HG02840 (cell line): Measurements from ENCODE around the gene LCN1.

Experiments used
- ATAC-seq: cut with Tn5 transposase; IDR thresholded peaks from one replicate; pipeline ENCODE4 v1.9.1; 2021; ENCODE audit warnings: mild to moderate bottlenecking, moderate library complexity, moderate number of reproducible peaks; ENCODE audit not compliant: unreplicated experiment, low FRiP score

Gene LCN1

DNA sequence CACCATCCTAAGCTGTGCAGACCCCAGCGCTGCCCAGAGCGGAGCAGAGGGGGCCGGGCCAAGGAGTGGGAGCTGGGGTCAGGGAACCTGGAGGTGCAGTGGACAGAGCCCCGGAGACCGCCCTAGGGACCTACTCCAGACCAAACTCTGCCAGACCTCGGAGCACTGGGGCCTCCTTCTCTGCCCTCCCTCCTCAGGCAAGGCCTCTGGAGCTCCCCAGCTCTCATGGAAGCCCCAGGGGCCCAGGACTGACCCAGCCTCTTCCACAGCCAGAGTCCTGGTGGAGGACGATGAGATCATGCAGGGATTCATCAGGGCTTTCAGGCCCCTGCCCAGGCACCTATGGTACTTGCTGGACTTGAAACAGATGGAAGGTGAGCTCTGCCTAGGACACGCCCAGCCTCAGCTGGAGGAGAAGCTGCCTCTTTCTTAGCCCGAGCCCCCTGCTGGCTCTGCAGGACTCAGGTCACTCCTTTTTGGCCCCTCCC is 43.9 kb downstream of the LCN1 start:
- no peak for ATAC-seq

DNA sequence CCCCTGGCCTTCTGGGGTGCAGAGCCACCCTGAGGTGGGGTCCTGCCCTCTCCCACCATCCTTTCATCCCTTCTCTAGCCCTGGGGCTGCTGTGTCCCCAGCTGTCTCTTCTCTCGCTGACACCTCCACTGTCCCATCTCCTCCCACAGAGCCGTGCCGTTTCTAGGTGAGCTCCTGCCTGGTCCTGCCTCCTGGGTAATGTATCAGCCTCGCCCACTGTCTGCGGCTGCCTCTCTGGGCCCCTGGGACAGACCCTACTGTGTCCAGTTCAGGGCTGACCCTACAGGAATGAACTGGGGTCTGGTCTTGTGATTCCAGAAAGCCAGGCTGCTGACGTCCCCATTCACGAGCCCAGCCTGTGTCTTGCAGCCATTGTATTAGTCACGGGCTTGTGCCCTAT is 44.4 kb downstream of the LCN1 start:
- ATAC-seq: no peak

DNA sequence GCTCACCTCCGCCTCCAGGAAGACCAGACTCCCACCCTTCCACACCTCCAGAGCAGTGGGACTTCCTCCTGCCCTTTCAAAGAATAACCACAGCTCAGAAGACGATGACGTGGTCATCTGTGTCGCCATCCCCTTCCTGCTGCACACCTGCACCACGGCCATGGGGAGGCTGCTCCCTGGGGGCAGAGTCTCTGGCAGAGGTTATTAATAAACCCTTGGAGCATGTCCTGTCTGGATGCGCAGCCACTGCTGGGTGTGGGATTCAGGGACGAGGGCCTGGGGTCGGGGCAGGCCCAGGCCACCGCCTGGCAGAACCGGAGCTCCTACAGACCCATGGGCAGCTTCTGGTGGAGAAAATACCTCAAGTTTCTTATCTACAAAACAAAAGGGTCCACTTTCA is 45.3 kb downstream of the LCN1 start:
- no peak for ATAC-seq

DNA sequence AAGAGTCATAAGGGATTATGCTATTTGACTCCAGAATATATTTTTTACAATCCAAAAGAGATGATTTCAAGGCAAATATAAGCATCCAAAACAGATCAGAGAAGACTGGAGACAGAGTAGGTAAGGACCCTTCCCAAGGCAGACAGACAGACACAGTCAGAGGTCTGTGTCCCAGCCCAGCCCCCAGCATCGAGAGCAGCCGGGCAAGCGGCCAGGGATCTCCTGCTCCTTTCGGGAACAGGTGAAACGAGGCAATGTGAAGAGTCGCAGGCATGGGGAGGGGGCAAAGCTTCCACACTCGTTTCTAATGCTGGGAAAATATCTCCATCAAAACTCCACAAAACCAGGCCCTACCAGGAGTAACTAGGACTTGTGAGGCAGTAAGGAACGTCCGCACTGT is 46.1 kb downstream of the LCN1 start:
- no peak for ATAC-seq

DNA sequence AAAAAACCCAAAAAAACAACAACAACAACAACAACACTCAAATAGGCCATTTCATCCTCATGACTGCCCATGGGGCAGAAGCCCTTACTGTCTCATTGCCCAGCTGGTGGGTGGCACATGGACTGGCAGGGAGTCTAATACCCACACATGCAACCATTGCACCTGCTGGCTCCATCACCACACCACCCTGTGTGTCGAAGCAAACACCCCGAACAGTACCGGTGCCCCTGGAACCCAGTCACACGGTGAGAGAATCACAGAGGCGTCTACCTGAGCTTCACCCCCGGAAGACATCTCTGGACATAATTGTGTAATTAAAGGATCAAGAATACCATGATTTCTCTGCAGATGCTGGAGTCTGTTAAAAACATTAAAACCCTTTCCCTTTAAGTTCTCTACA is 46.8 kb downstream of the LCN1 start:
- no peak for ATAC-seq

DNA sequence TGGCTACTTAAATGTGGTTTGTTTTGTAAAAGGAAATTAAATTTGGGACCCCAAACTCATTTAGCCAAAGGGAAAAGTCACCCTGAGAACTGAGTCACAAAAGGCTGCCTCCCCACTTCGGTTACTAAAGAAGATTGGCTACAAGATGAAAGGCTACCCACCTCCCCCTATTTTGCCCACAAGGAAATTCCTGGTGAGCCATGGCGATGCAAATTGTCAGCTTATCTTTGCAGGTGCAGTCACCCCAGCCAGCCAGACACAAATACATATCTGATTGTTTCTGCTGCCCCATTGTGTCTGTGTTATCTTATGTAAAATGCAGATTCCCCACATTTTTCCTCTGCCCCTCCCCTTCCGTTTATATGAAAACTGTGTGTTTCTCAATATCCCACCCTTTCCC is 49.2 kb downstream of the LCN1 start:
- ATAC-seq: no peak

DNA sequence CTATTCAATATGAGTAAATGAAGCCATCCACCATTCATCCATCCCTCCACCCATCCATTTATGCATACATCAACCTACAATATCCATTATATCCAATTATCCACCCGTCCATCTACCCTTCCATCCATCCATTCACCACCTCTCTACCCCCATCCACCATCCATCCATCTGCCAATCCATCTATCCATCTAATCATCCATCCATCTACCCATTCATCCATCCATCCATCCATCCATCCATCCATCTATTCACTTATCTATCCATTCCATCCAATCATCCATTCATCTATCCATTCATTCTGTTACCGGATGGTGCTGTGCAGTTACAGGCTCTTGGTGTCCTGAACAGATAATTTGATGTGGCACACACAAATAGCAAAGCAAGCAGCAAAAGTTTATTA is 51.0 kb downstream of the LCN1 start:
- no peak for ATAC-seq

DNA sequence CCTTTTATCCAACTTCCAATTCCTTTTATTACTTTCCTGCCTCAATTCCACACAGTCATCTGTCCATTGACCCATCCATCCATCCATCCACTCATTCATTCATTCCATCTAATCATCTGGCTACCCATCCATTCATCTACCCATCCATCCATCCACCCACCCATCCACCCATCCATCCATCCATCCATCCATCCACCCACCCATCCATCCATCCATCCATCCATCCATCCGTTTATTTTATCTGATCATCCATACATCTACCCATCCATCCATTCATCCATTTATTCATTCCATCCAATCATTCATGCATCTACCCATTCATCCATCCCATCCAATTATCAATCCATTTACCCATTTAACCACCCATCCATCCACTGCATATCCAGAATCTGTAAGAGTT is 51.9 kb downstream of the LCN1 start:
- ATAC-seq: no peak

DNA sequence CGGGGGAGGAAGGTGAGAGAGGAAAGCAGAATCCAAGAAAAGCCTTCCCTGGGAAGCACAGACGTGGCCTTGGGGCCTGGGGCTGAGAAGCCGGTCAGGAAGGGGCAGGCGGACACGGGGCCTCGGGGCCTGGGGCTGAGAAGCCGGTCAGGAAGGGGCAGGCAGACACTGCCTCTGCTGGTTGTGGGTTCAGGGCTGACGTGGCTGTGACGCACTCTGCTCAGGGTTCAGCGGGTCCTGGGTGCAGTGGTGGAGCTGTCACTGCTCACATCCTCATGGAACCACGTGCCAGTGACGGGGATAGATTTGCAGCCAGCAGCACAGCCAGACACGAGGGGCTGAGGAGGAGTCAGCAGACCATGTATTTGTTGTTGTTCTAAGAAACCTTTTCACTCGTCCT is 53.1 kb downstream of the LCN1 start:
- no peak for ATAC-seq

DNA sequence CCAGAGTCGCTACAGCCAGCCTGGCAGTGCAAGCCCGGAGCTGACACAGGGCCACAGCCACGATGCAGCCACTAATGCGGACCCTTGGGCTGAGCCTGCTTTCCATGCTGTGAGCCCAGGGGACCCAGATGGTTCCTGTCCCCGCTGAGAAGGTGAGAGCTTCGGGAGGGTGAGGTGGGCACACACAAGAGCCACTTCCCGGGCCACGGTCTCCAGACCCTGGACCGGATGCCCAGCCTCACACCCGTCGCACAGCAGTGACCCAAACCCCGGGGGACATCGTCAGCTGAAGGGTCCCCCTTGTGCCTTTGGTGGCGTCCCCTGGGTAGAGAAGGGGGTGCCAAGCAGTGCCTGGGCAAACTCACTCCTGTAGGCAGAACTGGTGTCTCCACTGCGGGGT is 53.7 kb downstream of the LCN1 start:
- ATAC-seq: no peak
